ENCODE results near the gene IFI16. TPM values are rescaled to one million over a fixed set of nuclear protein-coding genes. Genes with fewer than 3 reads are reported as not detected.

IFI16 gene
- total and polyA plus RNA-seq, 2 donors (not counting 3 experiments of a cell fraction or from before 2014, with no cell fraction given): 52.8 to 183 TPM

GRCh38 chr1:159091607-159092031 is 81.9 kb downstream of the IFI16 start:
- POLR2A ChIA-PET: no interaction called here
- H3K36me3 ChIP-seq (ENCODE audit: control insufficient read depth in 2 of 2, extremely low read depth in 1 of 2, insufficient read depth in 2 of 2, low read length in 2 of 2): no peaks in the 10 kb centered on the region
- no peaks in the 10 kb centered on the region for H4K20me1 ChIP-seq (replicated peaks; ENCODE audit: control insufficient read depth, extremely low read depth, insufficient read depth, low read length)
- H3K9me1 ChIP-seq (replicated peaks; ENCODE audit: control insufficient read depth, extremely low read depth, insufficient read depth, low read length): no peaks in the 10 kb centered on the region
- TF ChIP-seq POLR2AphosphoS5 (IDR thresholded peaks at IDR 0.05; ENCODE audit: insufficient read depth, low read depth, low read length) (no peak), MYC (IDR thresholded peaks at IDR 0.05; ENCODE audit: low read depth, low read length) (no peak), EZH2 (IDR thresholded peaks at IDR 0.05; ENCODE audit: borderline replicate concordance, low read depth, low read length, severe bottlenecking) (no peak), JUN (IDR thresholded peaks at IDR 0.05; ENCODE audit: borderline replicate concordance, insufficient read depth, insufficient read length, low read depth) (no peak)
- DNase-seq (ENCODE audit: low read depth, low spot score): no peak
- H3K27me3 ChIP-seq (ENCODE audit: control insufficient read depth in 2 of 2, insufficient read depth in 2 of 2, low read length in 2 of 2): no peaks in the 10 kb centered on the region
- no peak overlapping the region for H3K4me3 ChIP-seq (replicated peaks in 1 of 3; ENCODE audit: insufficient read depth in 1 of 3, low read depth in 1 of 3, low read length in 3 of 3)
- H3K9me3 ChIP-seq (replicated peaks; ENCODE audit: control insufficient read depth, insufficient read depth, low read length): no peaks in the 10 kb centered on the region
- H3K27ac ChIP-seq (ENCODE audit: insufficient read depth, low read depth, low read length): peak overlapping the region; percentile 75
- intact Hi-C loops (cut with micrococcal nuclease): no loop called here
- peaks cover 35% of the 10 kb centered on the region for H3K4me1 ChIP-seq (ENCODE audit: control insufficient read depth, extremely low read depth, insufficient read depth, low read length)
- CTCF ChIA-PET: no interaction called here
- BruUV-seq (replicated peaks): no TSS peak
- peak overlapping the region; percentile 55 for H2AFZ ChIP-seq (ENCODE audit: low read depth, low read length)
- H3K79me2 ChIP-seq (ENCODE audit: control insufficient read depth, insufficient read depth, low read length): no peaks in the 10 kb centered on the region
- no peak for FAIRE-seq
- dilution Hi-C loops (cut with MboI; ENCODE audit: extremely low pct_ligation_motif_present, low sequenced_read_pairs): no loop called here
- peak overlapping the region; percentile 68 for H3K4me2 ChIP-seq (ENCODE audit: insufficient read depth, low read length)
- H3K9ac ChIP-seq (replicated peaks; ENCODE audit: extremely low read depth, insufficient read depth, low read length): no peak overlapping the region

DNA sequence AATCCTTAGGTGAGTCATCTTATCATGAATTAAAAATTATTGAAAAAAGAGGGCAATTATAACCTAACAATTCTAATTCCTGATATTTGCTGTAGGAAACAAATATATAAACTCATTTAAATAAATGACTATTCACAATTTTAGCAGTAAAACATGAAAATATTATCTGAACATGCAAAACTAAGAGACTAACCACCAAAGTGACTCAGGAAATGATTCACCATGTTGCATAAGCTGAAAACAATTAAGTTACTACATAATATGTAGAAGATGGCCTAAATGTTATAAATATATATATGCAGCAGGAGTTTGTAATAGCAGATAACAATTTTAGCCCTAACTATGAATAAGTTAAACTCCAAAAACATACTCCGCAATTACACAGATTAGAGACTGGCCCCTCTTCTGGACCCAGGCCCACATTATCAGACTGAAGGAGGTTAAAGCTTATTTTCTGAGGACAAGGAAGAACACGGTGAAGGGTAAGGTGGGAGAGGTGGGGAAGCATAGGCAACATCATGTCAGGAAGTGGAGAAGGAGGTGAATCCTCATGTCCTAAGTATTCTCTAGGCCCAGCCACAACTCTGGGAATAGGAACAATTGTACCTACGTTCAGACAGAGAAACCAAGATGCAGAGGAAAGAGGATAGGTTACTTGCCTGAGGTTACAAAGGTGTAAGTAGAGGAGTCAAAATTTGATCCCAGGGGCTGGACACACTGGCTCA is 82.5 kb downstream of the IFI16 start:
- no peaks in the 10 kb centered on the region for H4K20me1 ChIP-seq (replicated peaks; ENCODE audit: control insufficient read depth, extremely low read depth, insufficient read depth, low read length)
- peak overlapping the region; percentile 68 for H3K4me2 ChIP-seq (ENCODE audit: insufficient read depth, low read length)
- H3K79me2 ChIP-seq (ENCODE audit: control insufficient read depth, insufficient read depth, low read length): no peaks in the 10 kb centered on the region
- no peaks in the 10 kb centered on the region for H3K9me3 ChIP-seq (replicated peaks; ENCODE audit: control insufficient read depth, insufficient read depth, low read length)
- H2AFZ ChIP-seq (ENCODE audit: low read depth, low read length): peak overlapping the region; percentile 87
- CTCF ChIA-PET: no interaction called here
- H3K4me3 ChIP-seq (replicated peaks in 1 of 3; ENCODE audit: insufficient read depth in 1 of 3, low read depth in 1 of 3, low read length in 3 of 3): no peak overlapping the region
- H3K27ac ChIP-seq (ENCODE audit: insufficient read depth, low read depth, low read length): peak overlapping the region; percentile 75
- TF ChIP-seq JUN (IDR thresholded peaks at IDR 0.05; ENCODE audit: borderline replicate concordance, insufficient read depth, insufficient read length, low read depth) (peak; percentile 72), EZH2 (IDR thresholded peaks at IDR 0.05; ENCODE audit: borderline replicate concordance, low read depth, low read length, severe bottlenecking) (no peak), MAX (IDR thresholded peaks at IDR 0.05; ENCODE audit: insufficient read depth, insufficient read length) (no peak), FOS (IDR thresholded peaks at IDR 0.05; ENCODE audit: borderline replicate concordance, insufficient read depth, low read length) (peak; percentile 81), MYC (IDR thresholded peaks at IDR 0.05; ENCODE audit: low read depth, low read length) (no peak), POLR2A (IDR thresholded peaks at IDR 0.05; ENCODE audit: low read depth, low read length) (no peak), POLR2AphosphoS5 (IDR thresholded peaks at IDR 0.05; ENCODE audit: insufficient read depth, low read depth, low read length) (no peak), GATA2 (IDR thresholded peaks at IDR 0.05; ENCODE audit: insufficient read depth, insufficient read length, low read depth, low read length) (peak; percentile 13)
- TF ChIP-seq, protein P1, sequence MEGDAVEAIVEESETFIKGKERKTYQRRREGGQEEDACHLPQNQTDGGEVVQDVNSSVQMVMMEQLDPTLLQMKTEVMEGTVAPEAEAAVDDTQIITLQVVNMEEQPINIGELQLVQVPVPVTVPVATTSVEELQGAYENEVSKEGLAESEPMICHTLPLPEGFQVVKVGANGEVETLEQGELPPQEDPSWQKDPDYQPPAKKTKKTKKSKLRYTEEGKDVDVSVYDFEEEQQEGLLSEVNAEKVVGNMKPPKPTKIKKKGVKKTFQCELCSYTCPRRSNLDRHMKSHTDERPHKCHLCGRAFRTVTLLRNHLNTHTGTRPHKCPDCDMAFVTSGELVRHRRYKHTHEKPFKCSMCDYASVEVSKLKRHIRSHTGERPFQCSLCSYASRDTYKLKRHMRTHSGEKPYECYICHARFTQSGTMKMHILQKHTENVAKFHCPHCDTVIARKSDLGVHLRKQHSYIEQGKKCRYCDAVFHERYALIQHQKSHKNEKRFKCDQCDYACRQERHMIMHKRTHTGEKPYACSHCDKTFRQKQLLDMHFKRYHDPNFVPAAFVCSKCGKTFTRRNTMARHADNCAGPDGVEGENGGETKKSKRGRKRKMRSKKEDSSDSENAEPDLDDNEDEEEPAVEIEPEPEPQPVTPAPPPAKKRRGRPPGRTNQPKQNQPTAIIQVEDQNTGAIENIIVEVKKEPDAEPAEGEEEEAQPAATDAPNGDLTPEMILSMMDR (IDR thresholded peaks at IDR 0.05; ENCODE audit: extremely low read depth in 1 of 2, insufficient read depth in 1 of 2, low read depth in 1 of 2, low read length in 2 of 2): no peak
- no TSS peak for BruUV-seq (replicated peaks)
- H3K9me1 ChIP-seq (replicated peaks; ENCODE audit: control insufficient read depth, extremely low read depth, insufficient read depth, low read length): no peaks in the 10 kb centered on the region
- intact Hi-C loops (cut with micrococcal nuclease): no loop called here
- peak; percentile 64 for DNase-seq (ENCODE audit: low read depth, low spot score)
- no peaks in the 10 kb centered on the region for H3K27me3 ChIP-seq (ENCODE audit: control insufficient read depth in 2 of 2, insufficient read depth in 2 of 2, low read length in 2 of 2)
- peak; percentile 46 for FAIRE-seq
- H3K9ac ChIP-seq (replicated peaks; ENCODE audit: extremely low read depth, insufficient read depth, low read length): no peak overlapping the region
- dilution Hi-C loops (cut with MboI; ENCODE audit: extremely low pct_ligation_motif_present, low sequenced_read_pairs): no loop called here
- POLR2A ChIA-PET: no interaction called here
- no peaks in the 10 kb centered on the region for H3K36me3 ChIP-seq (ENCODE audit: control insufficient read depth in 2 of 2, extremely low read depth in 1 of 2, insufficient read depth in 2 of 2, low read length in 2 of 2)
- peaks cover 35% of the 10 kb centered on the region for H3K4me1 ChIP-seq (ENCODE audit: control insufficient read depth, extremely low read depth, insufficient read depth, low read length)

Measured in endothelial cell of umbilical vein (primary cell).